ENCODE measurements around the gene TARS2. TPM values are rescaled to one million over a fixed set of nuclear protein-coding genes. Genes with fewer than 3 reads are reported as not detected.

Gene TARS2
- total RNA-seq, 2 donors from 2014 or later, result 11.6 to 13.5 TPM

DNA sequence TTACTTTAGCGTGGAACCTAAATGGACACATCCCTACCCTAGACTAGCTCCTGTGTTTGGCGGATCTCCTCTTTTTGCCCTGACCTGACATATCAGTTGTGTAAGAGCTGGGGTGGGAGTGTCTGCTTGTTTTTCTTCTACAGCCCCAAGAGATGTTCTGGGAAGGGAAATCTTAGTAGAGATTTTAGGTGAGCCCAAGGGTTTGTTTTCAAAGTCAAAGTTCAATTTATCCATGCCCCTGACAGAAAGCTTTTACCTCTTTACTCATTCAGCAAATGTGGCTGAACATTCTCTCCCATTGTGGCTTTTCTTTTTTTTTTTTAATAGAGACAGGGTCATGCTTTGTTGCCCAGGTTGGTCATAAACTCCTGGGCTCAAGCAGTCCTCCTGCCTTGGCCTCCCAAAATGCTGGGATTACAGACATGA is 7.3 kb upstream of the TARS2 start:
- Histone ChIP-seq H3K4me1 (ENCODE audit: control insufficient read depth in 1 of 2, low read depth in 2 of 2) (no peaks in the 10 kb centered on the region), H3K4me3 (no peak overlapping the region), H3K27me3 (replicated peaks; ENCODE audit: insufficient read depth) (no peaks in the 10 kb centered on the region), H3K27ac (no peak overlapping the region), H3K9me3 (no peaks in the 10 kb centered on the region), H3K36me3 (no peaks in the 10 kb centered on the region)
- ATAC-seq (ENCODE audit: insufficient number of reproducible peaks, low FRiP score, low read depth) (no peak), DNase-seq (ENCODE audit: low spot score) (no peak)
- TF ChIP-seq, protein P1, sequence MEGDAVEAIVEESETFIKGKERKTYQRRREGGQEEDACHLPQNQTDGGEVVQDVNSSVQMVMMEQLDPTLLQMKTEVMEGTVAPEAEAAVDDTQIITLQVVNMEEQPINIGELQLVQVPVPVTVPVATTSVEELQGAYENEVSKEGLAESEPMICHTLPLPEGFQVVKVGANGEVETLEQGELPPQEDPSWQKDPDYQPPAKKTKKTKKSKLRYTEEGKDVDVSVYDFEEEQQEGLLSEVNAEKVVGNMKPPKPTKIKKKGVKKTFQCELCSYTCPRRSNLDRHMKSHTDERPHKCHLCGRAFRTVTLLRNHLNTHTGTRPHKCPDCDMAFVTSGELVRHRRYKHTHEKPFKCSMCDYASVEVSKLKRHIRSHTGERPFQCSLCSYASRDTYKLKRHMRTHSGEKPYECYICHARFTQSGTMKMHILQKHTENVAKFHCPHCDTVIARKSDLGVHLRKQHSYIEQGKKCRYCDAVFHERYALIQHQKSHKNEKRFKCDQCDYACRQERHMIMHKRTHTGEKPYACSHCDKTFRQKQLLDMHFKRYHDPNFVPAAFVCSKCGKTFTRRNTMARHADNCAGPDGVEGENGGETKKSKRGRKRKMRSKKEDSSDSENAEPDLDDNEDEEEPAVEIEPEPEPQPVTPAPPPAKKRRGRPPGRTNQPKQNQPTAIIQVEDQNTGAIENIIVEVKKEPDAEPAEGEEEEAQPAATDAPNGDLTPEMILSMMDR (IDR thresholded peaks at IDR 0.05), result no peak

DNA sequence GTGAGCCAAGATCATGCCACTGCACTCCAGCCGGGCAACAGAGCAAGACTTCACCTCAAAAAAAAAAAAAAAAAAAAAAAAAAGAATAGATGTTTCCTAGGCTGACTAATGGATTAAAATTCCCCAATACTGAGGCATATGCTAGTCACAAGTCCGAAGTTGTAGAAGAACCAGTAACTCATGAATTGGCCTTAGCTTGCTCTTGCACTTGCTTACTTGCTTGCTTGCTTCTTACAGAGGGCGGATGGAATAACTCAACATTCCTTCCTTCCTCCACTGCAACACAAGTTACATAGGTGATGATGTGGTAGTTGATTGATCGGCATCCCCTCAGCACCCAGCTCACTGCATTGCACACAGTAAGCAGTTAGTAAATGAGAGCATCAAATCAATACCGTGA is 2.8 kb upstream of the TARS2 start:
- Histone ChIP-seq H3K4me3 (no peak overlapping the region), H3K27me3 (replicated peaks; ENCODE audit: insufficient read depth) (no peaks in the 10 kb centered on the region), H3K27ac (no peak overlapping the region), H3K4me1 (ENCODE audit: control insufficient read depth in 1 of 2, low read depth in 2 of 2) (peaks cover 6 to 7% of the 10 kb centered on the region in 2 donors), H3K9me3 (no peaks in the 10 kb centered on the region), H3K36me3 (no peaks in the 10 kb centered on the region)
- ATAC-seq (ENCODE audit: insufficient number of reproducible peaks, low FRiP score, low read depth), result no peak
- TF ChIP-seq, protein P1 (IDR thresholded peaks at IDR 0.05), result no peak
- DNase-seq (ENCODE audit: low spot score), result no peak

DNA sequence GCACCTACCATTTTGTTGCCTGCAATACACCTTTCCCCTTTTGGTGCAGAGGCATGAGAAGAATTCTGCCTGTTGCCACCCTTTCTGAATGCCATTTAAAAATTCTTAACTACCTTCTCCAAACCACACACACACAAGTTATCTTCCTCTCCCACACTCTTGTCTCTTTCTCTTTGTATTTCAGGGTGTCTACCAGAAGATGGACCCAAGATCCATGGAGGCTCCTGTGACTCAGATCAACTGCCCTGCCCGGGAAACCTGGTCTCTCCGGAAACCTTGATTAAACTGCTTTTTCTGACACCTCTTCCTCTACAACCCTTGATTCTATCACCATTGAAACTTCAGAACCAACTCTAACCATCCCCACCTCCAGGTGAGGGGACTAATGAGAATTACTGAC is 2.4 kb upstream of the TARS2 start:
- no peaks in the 10 kb centered on the region for H3K27me3 ChIP-seq (replicated peaks; ENCODE audit: insufficient read depth)
- H3K4me1 ChIP-seq (ENCODE audit: control insufficient read depth in 1 of 2, low read depth in 2 of 2), result peaks cover 6 to 7% of the 10 kb centered on the region in 2 donors
- ATAC-seq (ENCODE audit: insufficient number of reproducible peaks, low FRiP score, low read depth) (no peak), DNase-seq (ENCODE audit: low spot score) (no peak)
- no peaks in the 10 kb centered on the region for H3K36me3 ChIP-seq
- no peak overlapping the region for H3K27ac ChIP-seq
- H3K4me3 ChIP-seq, result no peak overlapping the region
- H3K9me3 ChIP-seq, result no peaks in the 10 kb centered on the region
- TF ChIP-seq, protein P1 (IDR thresholded peaks at IDR 0.05), result no peak

DNA sequence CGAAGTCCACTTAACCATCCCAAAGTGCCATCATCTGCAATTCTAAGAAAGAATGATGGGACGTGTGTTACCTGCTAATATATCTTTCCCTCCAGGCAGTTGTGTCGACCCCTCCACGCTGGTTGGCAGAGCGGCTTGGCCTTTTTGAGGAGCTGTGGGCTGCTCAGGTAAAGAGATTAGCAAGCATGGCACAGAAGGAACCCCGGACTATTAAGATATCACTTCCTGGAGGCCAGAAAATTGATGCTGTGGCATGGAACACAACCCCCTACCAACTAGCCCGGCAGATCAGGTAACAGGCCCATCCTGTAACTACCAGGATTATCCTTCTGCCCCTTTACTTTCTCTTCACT is 520 bp downstream of the TARS2 start:
- Histone ChIP-seq H3K4me1 (ENCODE audit: control insufficient read depth in 1 of 2, low read depth in 2 of 2) (peaks cover 6 to 7% of the 10 kb centered on the region in 2 donors), H3K9me3 (no peaks in the 10 kb centered on the region), H3K36me3 (peaks cover 6% of the 10 kb centered on the region), H3K4me3 (peak overlapping the region; percentile 84), H3K27me3 (replicated peaks; ENCODE audit: insufficient read depth) (no peaks in the 10 kb centered on the region), H3K27ac (peak overlapping the region; percentile 65 to 66)
- ATAC-seq (ENCODE audit: insufficient number of reproducible peaks, low FRiP score, low read depth) (no peak), DNase-seq (ENCODE audit: low spot score) (no peak)
- TF ChIP-seq, protein P1 (IDR thresholded peaks at IDR 0.05), result no peak

DNA sequence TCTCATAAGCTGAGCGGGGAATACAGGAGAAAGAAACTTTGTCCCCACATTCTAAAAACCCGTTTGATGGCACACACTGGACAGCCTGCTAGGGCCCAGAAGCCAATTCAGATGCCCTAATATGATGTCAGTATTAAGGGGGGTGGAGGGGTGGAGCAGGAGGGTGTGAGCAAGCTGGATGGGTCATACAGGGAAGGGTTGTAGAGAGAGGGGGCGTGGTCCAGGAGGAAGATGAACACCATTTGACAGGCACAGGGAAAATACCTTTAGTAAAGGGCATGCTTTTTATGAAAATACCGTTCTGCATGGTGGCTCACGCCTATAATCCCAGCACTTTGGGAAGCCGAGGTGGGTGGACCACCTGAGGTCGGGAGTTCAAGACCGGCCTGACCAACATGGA is 6.0 kb downstream of the TARS2 start:
- DNase-seq (ENCODE audit: low spot score) (no peak), ATAC-seq (ENCODE audit: insufficient number of reproducible peaks, low FRiP score, low read depth) (no peak)
- H3K4me3 ChIP-seq, result no peak overlapping the region
- no peaks in the 10 kb centered on the region for H3K9me3 ChIP-seq
- H3K36me3 ChIP-seq, result peaks cover 22% of the 10 kb centered on the region
- H3K27me3 ChIP-seq (replicated peaks; ENCODE audit: insufficient read depth), result no peaks in the 10 kb centered on the region
- peaks cover 1 to 2% of the 10 kb centered on the region in 2 donors for H3K4me1 ChIP-seq (ENCODE audit: control insufficient read depth in 1 of 2, low read depth in 2 of 2)
- H3K27ac ChIP-seq, result no peak overlapping the region
- TF ChIP-seq, protein P1 (IDR thresholded peaks at IDR 0.05), result no peak

Data from thoracic aorta (tissue), 2 donors.